NCI-H1436 (cell line): ENCODE measurements around the gene LY9.
"Not testable (repeated sequence)": the region's sequence is repeated elsewhere in the genome, so short reads cannot be mapped to it uniquely, and the experiment has no call there.

Experiments used
- DNase-seq: peaks from one replicate; lab custom pipeline; 2025; lab: John Stamatoyannopoulos, UW

LY9 gene

DNA sequence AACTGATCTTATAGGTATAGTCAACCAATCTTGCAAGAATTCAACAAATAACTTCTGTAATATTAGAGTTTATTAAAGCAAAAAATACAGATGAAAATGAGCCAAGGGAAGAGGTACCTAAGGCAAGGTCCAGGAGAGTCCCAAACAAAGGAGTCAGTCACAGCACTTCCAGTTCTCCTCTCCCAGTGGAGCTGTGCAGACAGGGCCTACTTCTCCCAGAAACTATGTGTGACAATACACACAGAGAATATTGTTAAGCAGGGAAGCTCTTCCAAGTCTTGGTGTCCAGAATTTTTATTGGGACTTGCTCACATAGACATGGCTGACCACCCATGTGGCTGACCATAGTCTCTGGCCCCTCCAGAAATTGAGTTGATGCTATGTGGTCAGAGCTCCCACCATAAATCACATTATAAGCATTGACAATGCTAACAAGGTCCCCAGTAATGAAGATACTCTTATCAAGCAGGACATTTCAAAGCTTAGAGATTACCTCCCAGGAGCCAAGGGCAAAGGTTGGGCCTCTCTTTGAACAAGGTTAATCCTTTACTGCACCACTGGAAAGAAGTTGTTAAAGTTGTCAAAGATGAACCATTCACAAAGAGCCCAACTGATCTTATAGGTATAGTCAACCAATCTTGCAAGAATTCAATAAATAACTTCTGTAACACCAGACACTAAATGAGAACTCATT is 70.2 kb downstream of the LY9 start:
- DNase-seq, result no peak

DNA sequence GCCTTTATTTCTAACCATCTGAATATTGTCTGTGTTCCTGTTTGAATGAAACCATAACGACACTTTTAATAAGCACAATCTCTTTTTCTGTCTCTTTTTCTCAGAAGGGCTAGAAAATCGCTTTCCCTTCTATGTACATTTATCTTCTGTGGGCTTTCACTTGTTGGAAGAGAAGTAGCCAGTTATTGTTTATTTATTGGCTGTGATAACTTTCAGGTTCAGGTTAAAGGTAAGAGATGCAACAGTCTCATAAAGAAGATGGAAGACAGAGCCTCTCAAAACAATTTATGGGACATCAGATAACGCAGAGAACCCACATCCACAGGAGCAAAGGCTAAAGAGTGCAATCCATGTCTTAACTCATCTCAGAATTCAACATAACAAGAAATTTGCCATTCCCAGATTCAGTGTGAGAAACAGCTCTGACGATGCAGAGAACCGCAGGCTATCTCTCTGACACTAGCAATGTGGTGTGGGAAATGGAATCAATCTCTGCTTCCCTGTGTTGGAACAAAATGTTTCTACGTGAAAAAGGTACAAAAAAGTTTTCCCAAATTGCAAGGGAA is 70.8 kb downstream of the LY9 start:
- no peak for DNase-seq

DNA sequence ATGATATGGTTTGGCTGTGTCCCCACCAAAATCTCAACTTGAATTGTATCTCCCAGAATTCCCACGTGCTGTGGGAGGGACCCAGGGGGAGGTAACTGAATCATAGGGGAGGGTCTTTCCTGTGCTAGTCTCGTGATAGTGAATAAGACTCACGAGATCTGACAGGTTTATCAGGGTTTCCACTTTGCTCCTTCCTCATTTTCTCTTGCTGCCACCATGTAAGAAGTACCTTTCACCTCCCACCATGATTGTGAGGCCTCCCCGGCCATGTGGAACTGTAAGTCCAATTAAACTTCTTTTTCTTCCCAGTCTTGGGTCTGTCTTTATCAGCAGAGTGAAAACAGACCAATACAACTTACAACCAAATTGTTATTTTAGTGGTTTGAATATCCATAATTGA is 71.7 kb downstream of the LY9 start:
- DNase-seq, result not testable (repeated sequence)

DNA sequence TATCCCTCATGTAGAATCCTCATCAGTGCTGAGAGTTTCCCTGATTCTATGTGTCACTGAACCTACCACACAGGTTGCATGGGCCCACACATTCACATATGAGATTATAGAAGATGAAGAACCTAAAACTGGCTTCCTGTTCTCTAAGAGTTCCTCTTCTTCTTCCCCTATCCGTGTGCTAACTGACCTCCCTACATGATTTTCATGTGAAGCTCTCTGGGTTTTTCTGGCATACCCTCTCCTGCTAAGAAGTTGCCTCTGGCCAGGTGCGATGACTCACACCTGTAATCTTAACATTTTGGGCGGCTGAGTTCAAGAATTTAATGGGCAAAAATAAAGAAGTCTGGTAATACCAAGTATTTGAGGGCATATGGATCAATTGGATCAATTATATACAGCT is 72.2 kb downstream of the LY9 start:
- DNase-seq, result no peak

DNA sequence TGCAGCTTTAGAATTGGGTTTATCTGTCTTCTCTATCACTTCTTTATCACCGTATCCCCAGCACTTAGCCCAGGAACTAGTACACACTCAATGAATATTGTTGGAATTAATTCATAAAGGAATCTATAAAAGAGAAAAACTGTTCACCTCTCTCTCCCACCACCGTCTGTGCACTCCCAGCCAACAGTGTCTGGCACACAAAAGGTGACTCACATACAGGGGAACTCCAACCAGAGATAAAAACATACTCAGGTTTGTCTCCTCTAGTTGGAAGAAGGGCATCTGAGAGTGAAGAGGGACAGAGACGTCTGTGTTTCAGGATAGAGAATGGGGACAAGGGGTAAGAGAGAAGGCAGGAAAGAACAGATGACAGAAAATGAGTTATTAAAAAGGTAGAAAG is 79.0 kb downstream of the LY9 start:
- no peak for DNase-seq

DNA sequence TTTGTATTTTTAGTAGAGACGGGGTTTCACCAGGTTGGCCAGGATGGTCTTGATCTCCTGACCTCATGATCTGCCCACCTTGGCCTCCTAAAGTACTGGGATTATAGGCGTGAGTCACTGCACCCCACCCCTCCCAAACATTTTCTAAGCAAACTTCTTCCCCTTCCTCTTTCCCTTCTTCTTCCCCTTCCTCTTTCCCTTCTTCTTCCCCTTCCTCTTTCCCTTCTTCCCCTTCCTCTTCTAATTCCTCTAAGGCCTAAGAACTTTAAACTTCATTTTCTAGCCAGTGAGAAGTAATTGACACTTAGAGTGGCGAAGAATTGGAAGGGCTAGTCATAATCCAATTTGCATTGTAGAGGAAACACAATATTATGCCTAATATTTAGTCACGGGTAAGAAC is 79.6 kb downstream of the LY9 start:
- DNase-seq, result not testable (repeated sequence)

DNA sequence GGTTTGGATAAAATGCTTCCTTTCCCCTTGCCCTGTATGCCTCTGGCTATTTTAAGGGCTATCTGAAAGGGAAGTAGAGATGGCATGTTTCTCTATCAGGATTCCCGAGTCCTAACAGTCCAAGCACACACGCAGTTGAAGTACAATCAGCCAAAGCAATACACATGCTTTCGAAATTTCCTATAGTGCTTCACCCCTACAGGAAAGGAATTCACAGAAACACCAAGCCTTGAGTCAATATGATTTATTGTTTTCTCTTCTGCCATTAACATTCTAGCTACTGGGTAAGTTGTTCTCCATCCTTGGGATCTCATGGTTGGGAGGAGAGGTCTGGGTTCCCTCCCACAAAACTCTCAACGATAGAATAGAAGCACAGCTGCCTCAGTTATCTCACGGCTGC is 80.3 kb downstream of the LY9 start:
- no peak for DNase-seq

DNA sequence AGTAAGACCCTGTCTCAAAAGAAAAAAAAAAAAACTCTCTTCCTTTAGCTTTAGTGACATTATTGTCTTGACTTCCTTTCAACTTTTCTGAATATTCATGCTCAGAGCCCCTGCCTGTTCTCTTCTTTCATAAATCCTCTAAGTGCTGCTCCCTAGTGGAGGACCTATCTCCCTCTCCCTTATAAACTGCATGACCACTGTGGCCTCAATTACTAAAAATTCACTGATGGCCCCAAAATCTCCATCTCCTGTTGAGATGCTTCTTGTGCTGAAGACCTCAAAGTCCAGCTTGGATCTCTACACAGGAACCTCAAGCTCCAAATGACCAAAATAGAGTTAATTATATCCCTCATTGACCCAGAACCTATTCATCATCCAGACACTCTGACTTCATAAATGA is 81.2 kb downstream of the LY9 start:
- no peak for DNase-seq
